GM23248 (cell line): ENCODE results near the gene MFRP.

Experiments
- EZH2 ChIP-seq: fragments of 200-600 bp; sonication (generic); IDR thresholded peaks from 2 replicates; pipeline ENCODE4 v1.6.1; 2018; ENCODE audit warnings: antibody characterized with exemption, mild to moderate bottlenecking; ENCODE audit not compliant: insufficient read depth, poor library complexity, severe bottlenecking
- EZH2phosphoT487 ChIP-seq: fragments of 200-600 bp; sonication (generic); IDR thresholded peaks from 2 replicates; pipeline ENCODE4 v1.6.1; 2018; ENCODE audit warnings: antibody characterized with exemption, moderate library complexity, mild to moderate bottlenecking, low read depth; ENCODE audit not compliant: insufficient read depth

- TF ChIP-seq EZH2phosphoT487 = no peak
- no peak for TF ChIP-seq EZH2
These were observed 15.6 kb upstream of the MFRP start for GRCh38 chr11:119361941-119362725.
